ENCODE measurements around the gene OTULIN.
A peak's percentile ranks its signal among the peaks of the same experiment; 100 is the strongest.

Gene OTULIN

GRCh38 chr5:14699807-14700400 lies 35.4 kb downstream of the OTULIN start:
- no peak for DNase-seq

GRCh38 chr5:14700478-14701436 lies 36.2 kb downstream of the OTULIN start:
- DNase-seq, result peak; percentile 56 to 57

DNA sequence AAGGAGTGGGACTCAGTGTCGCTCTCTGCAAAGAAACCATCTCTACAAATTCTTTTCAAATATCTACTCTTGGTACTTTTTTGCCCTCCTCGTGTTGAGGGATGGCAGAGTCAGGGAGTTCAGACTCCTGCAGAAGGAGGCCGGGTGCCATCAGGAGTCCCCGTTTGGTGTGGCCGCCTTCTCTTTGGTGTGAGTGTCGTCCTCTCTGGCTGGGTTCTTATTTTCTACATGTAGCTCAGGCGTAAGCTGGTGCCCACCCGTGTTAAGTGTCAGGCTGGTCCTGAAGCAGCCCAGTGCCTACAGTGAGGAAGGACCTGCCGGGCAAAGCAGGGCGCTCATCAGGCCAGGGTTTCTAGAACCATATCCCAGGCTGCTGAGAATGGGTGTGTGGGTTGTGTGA lies 37.0 kb downstream of the OTULIN start:
- no peak for DNase-seq

DNA sequence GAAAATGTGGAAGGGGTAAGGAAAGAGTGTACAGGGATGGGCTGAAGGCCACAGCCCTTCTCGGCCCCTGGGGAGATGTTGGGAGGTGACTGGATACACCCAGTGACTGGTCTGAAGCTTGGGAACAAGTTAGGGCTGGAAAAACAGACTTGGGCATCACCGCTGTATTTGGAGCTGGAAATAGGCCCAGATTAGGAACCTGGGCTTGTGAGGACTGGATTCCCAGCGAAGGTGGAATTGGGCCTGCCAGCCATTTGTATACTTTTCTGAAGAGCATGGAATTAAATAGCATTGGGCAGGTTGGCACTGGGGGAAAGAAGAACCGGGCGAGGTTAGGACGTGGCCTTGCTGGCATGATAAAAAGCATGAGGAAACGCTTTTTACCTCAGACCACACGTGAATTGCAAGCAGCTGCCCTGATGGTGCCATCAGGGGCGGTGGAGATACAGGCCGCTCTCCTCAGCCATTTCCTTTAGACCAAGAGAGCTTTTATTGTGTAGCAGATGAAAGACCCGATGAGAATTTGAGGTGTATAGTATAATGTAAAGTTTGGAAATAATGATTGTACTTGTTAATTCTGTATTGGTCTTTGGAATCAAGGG lies 37.8 kb downstream of the OTULIN start:
- DNase-seq, result no peak

DNA sequence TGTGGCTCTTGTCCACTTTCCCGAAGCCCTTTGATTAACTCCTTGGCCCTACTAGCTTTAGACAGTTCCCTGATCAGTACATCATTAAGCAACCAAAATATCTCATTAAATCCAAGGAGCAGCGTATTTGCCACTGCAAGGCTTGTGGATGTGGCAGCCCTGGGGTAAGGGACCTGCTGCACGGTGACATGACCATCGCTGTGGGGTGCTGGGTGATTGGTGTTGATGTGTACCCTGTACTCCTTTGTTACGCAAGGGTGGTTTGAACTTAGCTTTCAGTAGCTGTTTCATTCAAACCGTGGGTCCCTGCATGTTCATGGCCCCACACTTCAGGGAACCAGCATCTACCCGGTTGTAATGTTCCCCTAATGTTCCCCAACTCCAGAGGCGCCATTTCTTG lies 41.0 kb downstream of the OTULIN start:
- no peak for DNase-seq

- DNase-seq, result peak; percentile 44 to 67
Observed at GRCh38 chr5:14706615-14707021, 42.1 kb downstream of the OTULIN start.

GRCh38 chr5:14707811-14708390 lies 43.4 kb downstream of the OTULIN start:
- no peak for DNase-seq

DNA sequence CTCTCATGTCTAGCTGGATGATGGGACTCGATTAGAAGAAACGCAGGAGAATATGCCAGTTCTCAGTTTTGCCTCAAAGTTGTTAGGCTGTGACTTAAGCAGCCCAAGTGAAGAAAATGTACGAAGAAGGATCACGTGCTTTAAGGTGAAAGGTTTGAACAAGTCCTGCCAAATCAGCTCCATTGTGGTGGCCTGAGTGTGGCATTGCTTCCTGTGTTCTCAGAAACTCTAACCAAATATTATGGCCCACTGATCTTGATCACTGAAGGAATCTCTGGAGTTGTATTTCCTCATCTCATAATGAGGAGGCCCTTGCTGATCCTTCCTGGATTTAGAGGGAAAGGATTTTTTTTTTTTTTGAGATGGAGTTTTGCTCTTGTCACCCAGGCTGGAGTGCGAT lies 44.0 kb downstream of the OTULIN start:
- DNase-seq, result no peak

GRCh38 chr5:14710313-14710994 lies 45.9 kb downstream of the OTULIN start:
- DNase-seq, result no peak

GRCh38 chr5:14712131-14712530 lies 47.6 kb downstream of the OTULIN start:
- DNase-seq, result no peak

DNA sequence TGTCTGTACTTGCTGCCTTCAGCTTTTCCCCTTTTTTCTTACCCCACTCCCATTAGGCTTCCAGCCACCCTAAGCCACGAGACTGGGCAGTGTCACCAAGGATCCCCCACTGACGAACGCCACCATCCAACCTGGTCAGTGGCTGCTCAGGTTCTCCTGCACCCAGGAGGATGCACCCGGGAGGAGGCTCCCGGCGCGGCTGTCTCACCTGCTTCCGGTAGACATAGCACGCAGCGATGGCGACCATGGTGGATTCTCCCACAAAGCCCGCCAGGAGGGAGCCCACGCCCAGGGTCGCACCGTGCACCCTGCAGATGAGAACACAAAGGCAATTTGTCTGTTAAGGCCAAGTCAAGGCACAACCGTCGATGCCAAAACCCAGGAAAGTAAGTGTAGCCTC lies 48.1 kb downstream of the OTULIN start:
- DNase-seq, result no peak

DNA sequence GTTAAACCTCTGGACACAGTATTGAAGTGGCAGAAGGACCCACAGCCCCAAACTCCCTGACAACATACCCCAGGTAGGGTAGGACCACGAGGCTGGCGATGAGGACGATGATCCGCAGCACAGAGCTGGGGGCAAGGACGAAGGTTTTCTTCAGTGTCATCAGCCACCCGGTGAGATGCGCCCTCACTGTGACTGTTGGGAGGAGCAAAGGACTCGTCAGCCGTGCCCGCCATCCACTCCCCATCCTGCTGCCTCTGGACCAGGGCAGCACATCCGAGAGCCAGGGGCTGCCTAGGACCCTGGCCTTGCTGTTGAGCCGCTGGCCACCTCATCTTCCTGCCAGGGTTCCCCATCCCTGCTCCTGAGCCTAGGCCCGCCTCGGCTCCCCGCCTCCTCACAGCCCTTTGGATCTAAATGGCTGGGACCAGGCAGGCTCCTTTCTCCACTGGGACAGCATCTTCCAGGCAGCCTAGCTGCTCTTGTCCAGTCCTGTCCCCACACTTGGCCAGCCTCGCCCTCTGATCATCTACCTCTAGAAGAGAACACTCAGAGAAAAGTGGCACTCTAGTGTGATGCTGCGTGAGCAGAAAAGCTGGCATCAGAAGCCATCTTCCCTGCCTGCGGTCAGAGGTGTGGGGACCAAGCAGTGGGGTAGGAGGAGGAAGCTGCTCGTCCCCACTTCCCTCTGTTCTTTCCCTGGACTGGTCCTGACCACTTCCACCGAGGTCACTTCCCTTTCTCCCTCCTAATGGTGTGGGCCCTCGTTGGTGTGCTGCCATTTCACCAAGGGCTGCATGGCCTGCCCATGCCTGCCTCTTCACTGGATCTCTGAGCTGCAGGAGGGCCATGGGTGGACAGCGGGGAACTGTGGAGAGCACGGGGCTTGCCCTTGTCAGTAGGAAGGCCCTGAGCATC lies 49.2 kb downstream of the OTULIN start:
- peak; percentile 17 to 28 for DNase-seq

DNA sequence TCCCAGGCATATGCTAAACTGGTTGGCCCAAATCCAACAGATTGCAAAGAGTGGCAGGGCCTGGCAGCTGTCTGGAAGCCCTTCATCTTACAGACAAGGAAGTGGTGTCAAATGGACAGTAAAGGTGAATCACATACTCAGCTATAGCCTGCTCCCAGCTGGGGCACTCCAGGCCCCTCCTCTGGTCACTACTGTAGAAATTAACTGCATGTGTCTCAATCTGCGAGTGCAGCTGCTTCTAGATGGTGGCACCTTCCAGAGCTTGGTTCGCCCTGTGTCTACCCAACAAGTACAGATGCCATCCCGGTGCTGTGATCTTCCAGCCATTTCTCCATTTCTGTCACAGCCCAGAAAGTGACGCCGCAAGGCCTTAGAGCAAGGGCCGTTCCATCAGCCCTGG lies 50.2 kb downstream of the OTULIN start:
- DNase-seq, result no peak

DNA sequence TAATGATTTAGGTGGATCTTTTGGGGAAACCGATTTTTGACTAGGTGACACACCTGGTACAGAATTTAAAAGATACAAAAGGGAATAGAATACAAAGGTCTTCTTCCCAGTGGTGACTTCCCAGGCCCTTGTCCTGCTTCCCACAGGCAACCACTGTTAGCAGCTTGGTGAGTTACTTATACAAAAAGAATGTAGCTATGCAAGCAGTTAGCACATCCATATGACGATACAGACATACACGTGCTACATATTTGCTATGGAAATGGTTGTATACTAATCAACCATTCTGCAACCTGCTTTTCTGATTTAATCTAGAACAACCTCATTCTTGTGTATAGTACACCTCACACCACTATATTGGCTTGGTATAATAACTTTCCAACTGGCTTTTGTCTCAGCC lies 51.0 kb downstream of the OTULIN start:
- DNase-seq, result no peak

- no peak for DNase-seq
Observed at GRCh38 chr5:14716755-14717752, 52.5 kb downstream of the OTULIN start.

DNA sequence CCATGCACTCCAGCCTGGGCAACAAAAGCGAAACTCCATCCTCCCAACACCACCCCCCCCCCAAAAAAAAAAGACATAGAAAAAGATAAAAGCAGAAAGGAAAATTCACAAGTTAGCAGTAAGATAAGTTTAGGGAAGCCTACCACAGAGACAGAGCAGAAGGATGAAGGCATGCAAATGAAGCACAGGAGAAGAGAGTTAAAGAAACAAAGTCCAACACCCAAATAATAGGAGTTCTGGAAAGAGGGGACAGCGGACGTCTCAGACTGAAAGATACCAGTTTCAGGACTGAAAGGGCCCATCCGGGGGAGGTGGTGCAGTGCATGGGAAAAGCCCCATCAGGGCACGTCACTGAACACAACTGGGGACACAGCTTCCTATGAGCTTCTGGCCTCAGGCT lies 54.3 kb downstream of the OTULIN start:
- DNase-seq, result no peak

- no peak for DNase-seq
Observed at GRCh38 chr5:14720236-14720923, 55.9 kb downstream of the OTULIN start.

GRCh38 chr5:14721990-14722656 lies 57.6 kb downstream of the OTULIN start:
- DNase-seq, result no peak

- DNase-seq, result no peak
Observed at GRCh38 chr5:14722923-14723322, 58.4 kb downstream of the OTULIN start.

Data from inflammatory macrophage treated with lipopolysaccharide for 1 hour (primary cell).